ENCODE data around the gene VPREB3. TPM values are rescaled to one million over a fixed set of nuclear protein-coding genes. Genes with fewer than 3 reads are reported as not detected.

Gene VPREB3
- polyA plus RNA-seq, 1 of the 3 experiments (the other 2 are of a cell fraction) = not detected

GRCh38 chr22:23749841-23750301 is 4.4 kb downstream of the VPREB3 start (continued):
- TF ChIP-seq RXRA (IDR thresholded peaks at IDR 0.05; ENCODE audit: borderline replicate concordance, low read depth) = no peak
- TF ChIP-seq SIN3A (IDR thresholded peaks at IDR 0.05; ENCODE audit: borderline replicate concordance, low read depth, low read length) = no peak
- TF ChIP-seq ELF1 (IDR thresholded peaks at IDR 0.05) = no peak
- no peak for TF ChIP-seq PBX3 (IDR thresholded peaks at IDR 0.05)

- DNase-seq = no peak
- no peak overlapping the region for H3K4me3 ChIP-seq (ENCODE audit: low read depth in 2 of 2, low read length in 1 of 2)
- H3K27me3 ChIP-seq (ENCODE audit: insufficient read depth) = no peaks in the 10 kb centered on the region
- no peak overlapping the region for H3K9ac ChIP-seq
- no peak overlapping the region for H3K27ac ChIP-seq (ENCODE audit: low read depth in 2 of 2, low read length in 1 of 2)
- no peaks in the 10 kb centered on the region for H4K20me1 ChIP-seq (ENCODE audit: insufficient read depth)
- POLR2A ChIA-PET = interaction anchor here (0.5 kb wide), 1 partner anchor 53 kb away, joined by 5 read pairs; no protein-coding TSS in a partner anchor
- H3K9me2 ChIP-seq = no peaks in the 10 kb centered on the region
- H2AFZ ChIP-seq (ENCODE audit: low read depth) = no peak overlapping the region
- CTCF ChIA-PET = no interaction called here
- H3F3A ChIP-seq (replicated peaks; ENCODE audit: insufficient read depth) = no peaks in the 10 kb centered on the region
- peaks cover 34% of the 10 kb centered on the region for H3K79me2 ChIP-seq (ENCODE audit: insufficient read depth)
- peaks cover 8 to 32% of the 10 kb centered on the region in 2 experiments for H3K36me3 ChIP-seq (replicated peaks in 1 of 2; ENCODE audit: control insufficient read depth in 1 of 2, insufficient read depth in 2 of 2, low read length in 1 of 2)
- 96% methylated on average over 6 of the region's 6 CpGs for WGBS (ENCODE audit: low lambda C conversion rate)
- H3K4me2 ChIP-seq = no peak overlapping the region
- no peaks in the 10 kb centered on the region for H3K9me3 ChIP-seq
- TF ChIP-seq IRF3 (IDR thresholded peaks at IDR 0.05; ENCODE audit: low read depth, low read length) (no peak), FOSL2 (IDR thresholded peaks at IDR 0.05; ENCODE audit: borderline replicate concordance, low read depth) (no peak), EZH2phosphoT487 (IDR thresholded peaks at IDR 0.05; ENCODE audit: borderline replicate concordance, low read depth) (no peak)
- H3K4me1 ChIP-seq (ENCODE audit: control insufficient read depth in 1 of 2, insufficient read depth in 2 of 2, low read depth in 1 of 2, low read length in 1 of 2) = peaks cover 0 to 7% of the 10 kb centered on the region in 2 experiments; a peak in 2 of 4 replicates
Observed at GRCh38 chr22:23745791-23746190, 8.4 kb downstream of the VPREB3 start.

- Histone ChIP-seq H3K79me2 (ENCODE audit: insufficient read depth) (peaks cover 25% of the 10 kb centered on the region), H4K20me1 (ENCODE audit: insufficient read depth) (no peaks in the 10 kb centered on the region), H3K9ac (no peak overlapping the region), H3K27me3 (ENCODE audit: insufficient read depth) (no peaks in the 10 kb centered on the region), H3K9me2 (no peaks in the 10 kb centered on the region), H3K4me2 (no peak overlapping the region), H3K4me1 (ENCODE audit: control insufficient read depth in 1 of 2, insufficient read depth in 2 of 2, low read depth in 1 of 2, low read length in 1 of 2) (no peaks in the 10 kb centered on the region), H3K4me3 (ENCODE audit: low read depth in 2 of 2, low read length in 1 of 2) (no peak overlapping the region), H3K9me3 (no peaks in the 10 kb centered on the region), H2AFZ (ENCODE audit: low read depth) (no peak overlapping the region), H3K36me3 (replicated peaks in 1 of 2; ENCODE audit: control insufficient read depth in 1 of 2, insufficient read depth in 2 of 2, low read length in 1 of 2) (peaks cover 8 to 32% of the 10 kb centered on the region in 2 experiments), H3K27ac (ENCODE audit: low read depth in 2 of 2, low read length in 1 of 2) (no peak overlapping the region), H3F3A (replicated peaks; ENCODE audit: insufficient read depth) (no peaks in the 10 kb centered on the region)
- CTCF ChIA-PET = interaction anchor here (0.6 to 1.6 kb wide), 3 partner anchors 23 to 105 kb away, joined by 3 to 7 read pairs (median 3); partner anchors contain the start of gene CHCHD10
- POLR2A ChIA-PET = no interaction called here
- 100% methylated on average over 4 of the region's 14 CpGs for WGBS (ENCODE audit: low lambda C conversion rate)
- no peak for DNase-seq
- TF ChIP-seq CTCF (IDR thresholded peaks at IDR 0.05) = no peak
- TF ChIP-seq REST (IDR thresholded peaks at IDR 0.05; ENCODE audit: low read depth, low read length) = no peak
- TF ChIP-seq CHD2 (IDR thresholded peaks at IDR 0.05; ENCODE audit: low read length, partially characterized antibody) = no peak
- TF ChIP-seq RCOR1 (IDR thresholded peaks at IDR 0.05; ENCODE audit: low read length) = no peak
- TF ChIP-seq EZH2phosphoT487 (IDR thresholded peaks at IDR 0.05; ENCODE audit: borderline replicate concordance, low read depth) = no peak
- no peak for TF ChIP-seq GABPA (IDR thresholded peaks at IDR 0.05; ENCODE audit: low read depth)
- TF ChIP-seq GATA2 (CRISPR knock-in tag; IDR thresholded peaks at IDR 0.05) = no peak
- TF ChIP-seq IRF3 (IDR thresholded peaks at IDR 0.05; ENCODE audit: low read depth, low read length) = no peak
- TF ChIP-seq JUND (IDR thresholded peaks at IDR 0.05) = no peak
Observed at GRCh38 chr22:23744485-23744884, 9.7 kb downstream of the VPREB3 start.
